ENCODE data around the gene DLGAP1.
"Not testable (repeated sequence)": the region's sequence is repeated elsewhere in the genome, so short reads cannot be mapped to it uniquely, and the experiment has no call there.

The DLGAP1 gene

DNA sequence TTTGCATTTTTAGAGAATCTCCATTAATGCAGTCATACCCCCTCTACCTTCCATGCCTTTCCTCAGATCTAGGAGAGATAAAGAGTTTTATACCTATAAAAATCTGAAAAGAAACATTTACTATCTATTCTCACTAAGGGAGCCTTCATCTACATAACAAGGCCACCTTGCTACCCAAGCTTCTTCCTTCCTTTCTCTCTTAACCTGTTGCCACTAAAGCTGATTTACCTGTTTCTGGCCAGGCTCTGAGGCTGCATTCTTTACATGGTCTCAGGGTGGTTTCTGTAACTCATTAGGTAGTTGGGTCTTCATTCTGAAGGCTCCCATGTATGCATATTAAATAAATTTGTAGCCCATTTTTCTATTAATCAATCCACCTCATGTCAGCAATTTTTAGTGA, 391.6 kb downstream of the DLGAP1 start:
- DNase-seq, result no peak

DNA sequence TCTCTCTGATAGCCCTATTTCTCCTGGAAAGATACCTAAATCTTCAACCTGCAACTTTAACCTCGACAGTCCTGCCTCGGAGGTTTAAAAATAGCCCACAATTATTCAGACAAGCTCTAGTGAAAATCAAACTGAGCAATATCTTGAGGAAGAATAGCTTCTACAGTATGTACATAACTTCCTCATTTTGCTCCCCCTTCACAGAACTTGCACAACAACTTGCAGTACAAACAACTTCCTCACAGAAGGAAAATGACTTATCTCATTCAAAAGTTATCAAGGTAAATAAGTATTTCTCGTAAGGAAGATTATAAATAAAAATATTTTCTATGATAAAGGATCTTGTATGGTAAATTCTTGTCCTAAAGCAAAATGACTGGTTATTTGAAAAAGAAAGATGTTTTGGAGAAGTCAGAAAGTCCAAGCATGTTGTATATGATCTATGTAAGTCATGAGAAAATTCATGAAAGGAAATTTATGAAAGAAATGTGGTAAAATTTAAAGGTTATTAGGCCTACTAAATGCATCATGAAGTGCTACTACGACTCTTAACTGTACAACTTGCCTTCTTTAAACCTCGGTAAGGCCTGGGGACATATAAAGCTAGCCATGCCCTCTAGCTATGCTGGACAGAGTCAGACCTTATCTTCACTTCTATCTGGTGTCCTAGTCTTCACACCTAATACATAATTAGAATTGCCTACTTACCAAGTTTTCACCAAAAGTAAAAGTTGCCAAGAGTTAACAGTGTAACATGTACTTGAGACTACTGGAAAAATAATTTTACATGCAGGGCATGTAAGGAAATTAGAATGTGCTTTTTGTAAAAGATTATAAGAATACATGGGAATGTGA, 394.5 kb downstream of the DLGAP1 start:
- DNase-seq, result no peak

GRCh38 chr18:4058179-4058578, 396.9 kb downstream of the DLGAP1 start:
- DNase-seq, result no peak

GRCh38 chr18:4040391-4041092, 414.6 kb downstream of the DLGAP1 start:
- no peak for DNase-seq

DNA sequence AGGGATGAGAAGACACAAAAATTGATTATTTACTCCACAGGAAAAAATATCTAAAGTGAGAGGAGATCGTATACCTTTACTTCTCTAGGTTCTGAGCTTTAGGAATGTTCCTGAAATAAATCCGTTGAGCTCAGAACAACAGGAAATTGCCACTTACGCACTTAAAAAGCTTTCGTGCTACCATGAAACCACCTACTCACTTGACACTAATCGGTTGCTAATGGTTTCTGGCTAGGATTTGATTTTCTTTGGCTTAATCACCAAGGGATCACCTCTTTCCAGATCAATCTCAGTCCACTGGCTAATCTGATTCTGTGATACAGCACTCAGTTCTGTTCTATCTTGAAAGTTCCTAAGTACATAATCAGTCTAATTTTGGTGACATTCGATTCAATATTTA, 419.6 kb downstream of the DLGAP1 start:
- no peak for DNase-seq

- not testable (repeated sequence) for DNase-seq
These were observed 420.3 kb downstream of the DLGAP1 start for GRCh38 chr18:4034815-4035214.

DNA sequence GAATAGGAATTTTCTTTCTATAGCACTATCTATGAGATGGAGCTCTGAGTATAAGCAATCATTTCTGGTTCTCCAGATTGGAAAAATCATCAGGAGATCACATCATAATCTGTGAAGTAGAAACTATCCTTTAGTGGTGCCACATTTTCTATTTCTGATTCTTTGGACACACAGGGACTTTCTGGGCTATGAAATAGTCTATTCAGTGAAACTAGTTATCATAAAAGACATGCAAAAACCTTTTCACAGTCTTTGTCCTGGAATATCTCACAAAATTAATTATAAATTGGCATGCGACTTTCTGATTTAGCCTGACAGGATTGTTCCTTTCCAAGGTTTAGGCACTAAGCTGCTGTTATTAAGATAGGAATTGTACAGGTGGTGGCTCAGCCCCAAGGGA, 428.6 kb downstream of the DLGAP1 start:
- no peak for DNase-seq

DNA sequence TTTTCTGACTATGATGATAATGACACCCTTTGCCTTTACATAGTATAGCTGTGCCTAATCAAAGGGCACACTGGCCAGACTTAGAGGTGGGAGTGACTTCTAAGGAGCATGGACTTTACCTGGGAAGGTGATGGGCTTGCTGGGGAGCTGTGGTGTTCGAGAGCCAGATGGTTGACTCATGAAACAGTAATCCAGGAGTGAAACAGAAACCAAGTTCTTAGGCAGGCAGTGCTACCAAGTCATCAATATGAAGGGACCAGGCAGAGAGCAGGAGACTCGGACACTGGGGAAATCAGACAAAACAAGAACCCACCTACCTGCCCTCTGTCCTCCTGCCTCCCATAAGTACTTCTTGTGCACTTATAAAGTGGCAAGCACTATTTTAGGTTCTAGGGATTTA, 430.4 kb downstream of the DLGAP1 start:
- DNase-seq, result no peak

GRCh38 chr18:4022749-4023148, 432.4 kb downstream of the DLGAP1 start:
- DNase-seq, result not testable (repeated sequence)

DNA sequence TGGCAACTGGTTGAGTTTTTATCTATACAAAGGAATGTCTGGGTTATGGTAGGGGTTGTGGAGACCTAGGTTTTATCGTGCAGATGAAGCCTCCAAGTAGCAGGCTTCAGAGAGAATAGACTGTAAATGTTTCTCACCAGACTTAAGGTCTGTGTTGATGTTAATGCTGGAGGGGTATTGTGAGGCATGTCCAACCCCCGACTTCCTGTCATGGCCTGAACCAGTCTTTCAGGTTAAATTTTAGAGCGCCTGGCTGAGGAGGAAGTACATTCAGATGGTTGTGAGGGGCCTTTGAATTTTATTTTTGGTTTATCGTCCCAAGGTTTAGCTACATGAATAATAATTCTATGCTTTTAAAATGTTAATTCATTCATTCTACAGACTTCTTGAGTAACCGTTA, 435.1 kb downstream of the DLGAP1 start:
- DNase-seq, result no peak

GRCh38 chr18:4017480-4017879, 437.6 kb downstream of the DLGAP1 start:
- DNase-seq, result no peak

DNA sequence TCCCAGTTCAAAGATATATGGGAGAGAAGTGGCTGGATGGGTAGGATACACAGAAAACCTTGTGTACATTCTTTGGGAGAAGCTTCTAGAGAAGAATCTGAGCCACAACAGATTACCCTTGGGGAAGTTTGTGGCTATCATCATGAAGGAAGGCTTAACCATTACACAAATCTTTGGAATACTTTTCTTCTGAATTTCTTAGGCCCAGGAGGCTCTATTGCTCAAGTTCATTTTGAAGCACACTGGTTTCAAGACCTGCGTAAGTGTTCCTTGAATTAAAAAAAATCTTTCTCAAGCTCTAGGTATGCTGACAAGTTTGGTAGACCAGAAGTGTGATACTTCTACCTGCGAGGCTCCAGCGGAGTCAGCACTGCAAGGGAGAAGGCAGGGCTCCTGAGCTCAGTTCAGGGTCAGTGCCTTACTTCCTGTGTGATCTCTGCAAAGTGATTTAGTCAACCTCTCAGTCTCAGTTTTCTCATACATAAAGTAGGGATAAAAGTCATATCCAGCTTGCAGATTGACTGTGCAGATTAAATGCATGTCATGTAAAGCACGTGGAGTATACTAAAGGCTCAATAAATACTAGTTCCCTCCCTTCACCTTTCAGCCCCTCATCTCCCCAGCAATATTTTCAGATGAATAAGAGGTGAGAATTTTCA, 438.6 kb downstream of the DLGAP1 start:
- DNase-seq, result no peak

DNA sequence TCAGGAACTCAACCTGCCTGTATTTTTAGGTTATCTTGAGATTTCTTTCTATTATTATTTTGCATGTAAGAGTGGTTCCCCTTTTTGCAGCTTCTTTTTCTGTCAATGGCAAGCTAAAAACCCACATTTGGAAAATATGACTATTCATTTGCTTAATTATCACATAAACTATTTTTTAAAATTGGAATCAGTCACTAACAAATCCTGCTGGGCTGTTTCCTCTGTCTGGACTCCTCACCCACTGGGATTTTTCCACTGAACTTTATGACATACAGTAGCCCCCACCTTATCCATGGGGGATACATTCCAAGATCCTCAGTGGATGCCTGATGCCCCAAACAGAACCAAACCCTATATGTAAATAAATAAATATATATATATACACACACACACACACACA, 447.3 kb downstream of the DLGAP1 start:
- no peak for DNase-seq

- no peak for DNase-seq
These were observed 450.8 kb downstream of the DLGAP1 start for GRCh38 chr18:4004183-4004829.

DNA sequence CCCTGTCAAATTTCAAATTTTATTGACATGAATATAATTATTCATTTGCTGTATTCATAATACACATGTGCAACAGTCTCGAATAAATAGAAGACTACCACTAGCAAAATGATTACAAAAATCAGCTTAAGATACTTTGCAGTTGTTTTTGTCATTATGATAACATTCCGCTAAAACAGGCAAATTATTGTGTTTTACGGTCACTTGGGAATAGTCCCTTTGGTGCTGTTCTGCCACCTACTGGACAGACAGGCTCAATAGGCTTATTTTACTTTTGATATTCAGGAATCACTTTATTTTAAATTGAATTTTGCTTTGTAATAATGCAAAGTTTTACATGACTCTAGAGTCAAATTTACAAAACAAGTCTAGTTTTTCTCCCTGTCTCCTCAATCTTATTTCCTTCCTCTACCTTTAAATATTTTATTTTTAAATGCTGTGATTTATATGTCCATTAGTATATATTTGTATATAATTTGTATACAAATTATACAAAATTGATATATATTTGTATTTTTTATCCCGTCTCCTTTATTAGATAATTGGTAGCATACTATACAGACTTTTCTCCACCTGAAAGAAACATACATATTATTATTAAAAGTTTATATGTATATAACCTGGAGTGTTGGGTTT, 456.3 kb downstream of the DLGAP1 start:
- DNase-seq, result no peak

- DNase-seq, result peak; percentile 26
These were observed 459.5 kb downstream of the DLGAP1 start for GRCh38 chr18:3995476-3996102.

DNA sequence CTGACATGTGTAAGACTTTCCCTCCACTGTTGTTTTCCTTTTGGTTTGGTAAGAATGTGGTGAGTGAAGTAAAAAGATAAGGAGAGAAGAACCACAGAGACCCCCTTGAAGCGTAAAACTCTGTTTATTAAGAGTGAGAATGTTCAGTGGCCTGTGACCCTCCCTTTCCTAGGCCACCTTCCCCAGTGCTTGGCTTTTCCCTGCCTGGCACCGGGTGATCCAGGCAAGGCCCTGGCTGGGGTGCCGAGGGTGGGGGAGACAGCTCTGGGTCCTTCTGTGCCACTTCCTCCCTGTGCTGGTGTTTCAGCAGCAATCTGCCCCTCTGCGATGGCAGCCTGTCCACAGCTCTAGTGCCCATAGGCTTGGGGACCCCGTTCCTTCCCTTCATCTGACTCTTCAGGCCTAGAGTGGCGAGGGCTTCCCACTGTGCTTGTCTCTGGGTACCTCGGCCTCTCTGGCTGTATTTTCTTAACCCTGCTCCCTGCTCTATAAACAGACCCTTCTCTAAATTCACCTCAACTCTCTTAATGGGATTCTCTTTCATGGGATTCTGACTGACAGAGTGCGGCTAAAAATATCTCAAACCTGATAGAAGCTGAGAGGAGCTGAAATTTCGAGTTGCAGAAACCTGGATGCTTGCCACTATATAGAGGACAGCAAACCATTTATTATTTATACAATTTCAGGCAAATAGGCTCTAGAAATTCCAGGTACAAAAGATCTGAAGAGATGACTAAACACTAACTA, 461.0 kb downstream of the DLGAP1 start:
- DNase-seq, result no peak

DNA sequence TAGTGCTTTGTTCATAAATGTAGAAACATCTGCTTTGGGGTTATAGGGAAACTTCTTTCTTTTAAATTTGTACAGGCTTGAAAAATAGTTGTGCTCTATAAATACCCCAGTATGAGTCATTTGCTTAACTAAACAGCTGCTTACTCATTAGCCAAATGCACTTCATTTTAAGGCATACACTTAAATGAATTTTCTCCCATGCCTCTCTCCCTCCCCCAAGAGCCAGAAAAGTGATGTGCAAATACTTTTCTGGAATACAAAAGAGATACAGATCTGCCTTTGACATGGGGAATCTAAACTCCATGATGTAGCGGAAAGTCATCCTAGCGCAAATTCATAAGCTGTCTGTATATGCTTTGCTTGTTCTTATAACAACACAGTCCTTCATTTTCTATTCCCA, 469.4 kb downstream of the DLGAP1 start:
- no peak for DNase-seq

- DNase-seq, result no peak
These were observed 470.1 kb downstream of the DLGAP1 start for GRCh38 chr18:3985020-3985419.

DNA sequence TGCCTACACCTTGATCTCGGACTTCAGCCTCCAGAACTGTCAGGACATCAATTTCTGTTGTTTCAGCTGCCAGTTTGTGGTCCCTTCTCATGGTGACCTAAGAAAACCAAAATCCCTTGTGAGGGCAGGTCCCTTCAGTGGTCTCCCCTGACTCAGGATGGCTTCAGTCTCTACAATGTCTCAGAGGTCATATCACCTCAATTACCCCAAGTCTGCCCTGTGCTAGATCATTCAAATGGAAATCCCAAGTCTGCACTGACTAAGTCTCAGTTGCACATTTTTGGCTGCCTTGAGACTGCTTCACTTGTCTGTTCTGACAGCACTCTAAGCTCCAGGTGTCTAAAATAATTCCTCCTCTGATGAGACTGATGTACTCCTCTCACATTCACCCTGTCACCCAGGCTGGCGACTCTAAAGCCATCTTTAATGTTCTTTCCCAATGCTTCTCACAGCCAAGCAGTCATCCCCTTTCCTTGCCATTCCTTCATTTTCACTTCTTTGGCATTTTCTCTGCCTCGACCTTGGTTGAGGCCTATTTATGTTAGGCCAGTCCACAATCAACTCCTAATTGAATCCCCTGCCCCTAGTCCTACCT, 470.8 kb downstream of the DLGAP1 start:
- DNase-seq, result no peak

GRCh38 chr18:3983351-3983969, 471.6 kb downstream of the DLGAP1 start:
- no peak for DNase-seq

Data from activated CD8-positive, alpha-beta memory T cell treated with anti-CD3 and anti-CD28 coated beads, Interleukin-2, amount 50 U/mL, for 4 hours (primary cell).